Fibroblast of pulmonary artery (primary cell): ENCODE measurements around the gene RGS16.

Source experiments
- DNase-seq: peaks from one replicate; pipeline ENCODE4 v3.0.0-alpha.2; 2010; ENCODE audit warnings: low read depth
- H3K4me3 ChIP-seq: replicated peaks from 2 replicates; pipeline ENCODE4 v1.5.1; 2011; ENCODE audit warnings: low read depth, mild to moderate bottlenecking, control low read depth, low read length, moderate library complexity
- CTCF ChIP-seq: IDR thresholded peaks from 2 replicates; pipeline ENCODE4 v1.5.1; 2011; ENCODE audit warnings: mild to moderate bottlenecking, control low read depth, low read length, inconsistent platforms; ENCODE audit errors: missing control alignments

The RGS16 gene

GRCh38 chr1:182630586-182630985 lies 26.4 kb upstream of the RGS16 start:
- TF ChIP-seq CTCF, result no peak
- H3K4me3 ChIP-seq, result no peak overlapping the region
- DNase-seq, result no peak

- DNase-seq, result no peak
- no peak for TF ChIP-seq CTCF
These were observed 25.4 kb upstream of the RGS16 start for GRCh38 chr1:182629499-182630096.

DNA sequence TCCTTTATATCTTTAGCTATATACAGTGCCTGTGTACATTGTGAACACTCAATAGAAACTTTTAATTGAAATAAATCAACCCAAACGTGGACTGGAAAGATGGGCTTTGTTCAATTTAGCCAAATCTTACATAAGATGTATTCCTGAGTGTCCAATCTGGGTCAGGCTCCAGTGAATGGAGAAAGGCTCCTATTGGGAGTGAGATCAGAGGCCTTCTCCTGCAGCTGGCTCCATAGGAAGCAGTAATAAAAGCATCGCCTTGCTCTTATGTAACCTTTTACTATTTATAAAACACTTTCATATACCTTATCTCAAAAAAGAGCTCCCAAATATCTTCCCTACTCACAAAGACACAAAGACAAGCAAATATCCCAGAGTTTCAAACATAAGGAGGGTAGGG lies 24.9 kb upstream of the RGS16 start:
- no peak for TF ChIP-seq CTCF
- H3K4me3 ChIP-seq, result no peak overlapping the region
- DNase-seq, result no peak

More at GRCh38 chr1:182629499-182630096, 25.4 kb upstream of the RGS16 start:
- no peak overlapping the region for H3K4me3 ChIP-seq

DNA sequence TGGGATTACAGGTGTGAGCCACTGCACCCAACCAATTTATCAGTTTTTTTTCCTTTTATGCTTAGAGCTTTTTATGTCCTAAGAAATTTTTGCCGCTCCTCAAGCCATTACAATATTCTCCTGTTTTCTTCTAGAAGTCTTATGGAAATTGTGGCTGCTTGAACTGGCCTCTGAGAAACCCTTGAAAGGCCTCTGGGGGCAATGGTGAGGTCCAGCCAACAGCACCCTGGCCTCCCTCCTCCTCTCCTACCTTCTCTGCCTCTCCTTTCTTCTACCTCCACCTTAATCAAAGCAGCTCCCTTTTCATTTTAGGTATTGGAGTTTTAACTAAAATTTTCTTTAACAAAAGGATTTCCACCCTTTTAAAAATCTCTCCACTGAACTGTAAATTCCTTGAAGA lies 24.5 kb upstream of the RGS16 start:
- DNase-seq, result no peak
- no peak for TF ChIP-seq CTCF
- H3K4me3 ChIP-seq, result no peak overlapping the region

- no peak for TF ChIP-seq CTCF
- no peak for DNase-seq
- H3K4me3 ChIP-seq, result no peak overlapping the region
These were observed 23.4 kb upstream of the RGS16 start for GRCh38 chr1:182627622-182628021.

DNA sequence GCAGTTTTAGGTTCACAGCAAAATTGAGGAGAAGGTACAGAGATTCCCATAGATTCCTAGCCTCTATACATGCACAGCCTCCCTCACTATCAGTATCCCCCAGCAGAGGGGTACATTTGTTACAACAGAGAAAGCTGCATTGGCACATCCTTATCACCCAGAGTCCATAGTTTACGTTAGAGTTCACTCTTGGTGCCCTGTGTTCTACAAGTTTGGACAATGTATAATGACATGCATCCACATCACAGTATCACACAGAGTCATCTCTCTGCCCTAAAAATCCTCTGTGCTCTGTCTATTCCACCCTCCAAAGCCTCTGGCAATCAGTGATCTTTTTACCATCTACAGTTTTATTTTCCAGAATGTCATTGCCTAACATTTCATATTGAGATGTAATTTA lies 22.3 kb upstream of the RGS16 start:
- TF ChIP-seq CTCF, result no peak
- DNase-seq, result no peak
- no peak overlapping the region for H3K4me3 ChIP-seq
